H9 (cell line): ENCODE data around the gene MOG. TPM values are rescaled to one million over a fixed set of nuclear protein-coding genes. Genes with fewer than 3 reads are reported as not detected.

Source experiments
- DNase-seq: peaks from one replicate; pipeline ENCODE4 v3.0.0-alpha.2; 2017
- H2AFZ ChIP-seq: one replicate; pipeline ENCODE4 v1.6.1; 2013; ENCODE audit warnings: mild to moderate bottlenecking, low read length, control low read depth, moderate library complexity
- H2AK5ac ChIP-seq: 2 replicates; pipeline ENCODE4 v1.6.1; 2013; ENCODE audit warnings: low read length, control low read depth, mixed read lengths; ENCODE audit not compliant: insufficient read length
- H2BK120ac ChIP-seq: one replicate; pipeline ENCODE4 v1.6.1; 2013; ENCODE audit warnings: low read depth, mild to moderate bottlenecking, low read length, control low read depth, inconsistent platforms; ENCODE audit not compliant: poor library complexity, severe bottlenecking
- H2BK12ac ChIP-seq: 2 replicates; pipeline ENCODE4 v1.6.1; 2013; ENCODE audit warnings: low read length, control low read depth, mixed read lengths, low read depth; ENCODE audit not compliant: insufficient read length
- H2BK15ac ChIP-seq: 2 replicates; pipeline ENCODE4 v1.6.1; 2013; ENCODE audit warnings: low read depth, low read length, control low read depth
- H2BK20ac ChIP-seq: one replicate; pipeline ENCODE4 v1.6.1; 2013; ENCODE audit warnings: low read depth, mild to moderate bottlenecking, low read length, control low read depth, inconsistent platforms; ENCODE audit not compliant: poor library complexity, severe bottlenecking
- H2BK5ac ChIP-seq: 2 replicates; pipeline ENCODE4 v1.6.1; 2013; ENCODE audit warnings: low read length, control low read depth, mixed read lengths; ENCODE audit not compliant: insufficient read length
- H3K14ac ChIP-seq: 2 replicates; pipeline ENCODE4 v1.6.1; 2013; ENCODE audit warnings: low read length, control low read depth; ENCODE audit not compliant: insufficient read depth
- H3K18ac ChIP-seq: 2 replicates; pipeline ENCODE4 v1.6.1; 2013; ENCODE audit warnings: low read depth, mild to moderate bottlenecking, mixed read lengths, low read length, control low read depth; ENCODE audit not compliant: insufficient read length
- H3K23ac ChIP-seq: 2 replicates; pipeline ENCODE4 v1.6.1; 2013; ENCODE audit warnings: low read length, control low read depth, mixed read lengths, low read depth; ENCODE audit not compliant: insufficient read length
- H3K23me2 ChIP-seq: 2 replicates; pipeline ENCODE4 v1.6.1; 2013; ENCODE audit warnings: low read depth, mild to moderate bottlenecking, mixed read lengths, low read length, control low read depth; ENCODE audit not compliant: insufficient read length, poor library complexity, severe bottlenecking
- H3K27ac ChIP-seq: 2 replicates; pipeline ENCODE4 v1.5.1; 2013; ENCODE audit warnings: low read length, control low read depth, mixed read lengths, low read depth; ENCODE audit not compliant: insufficient read length
- H3K27me3 ChIP-seq: 2 replicates; pipeline ENCODE4 v1.6.1; 2013; ENCODE audit warnings: low read length, control low read depth, inconsistent platforms; ENCODE audit not compliant: insufficient read depth
- H3K4ac ChIP-seq: 2 replicates; pipeline ENCODE4 v1.6.1; 2013; ENCODE audit warnings: low read depth, mild to moderate bottlenecking, control low read depth, inconsistent platforms, low read length, moderate library complexity
- H3K4me1 ChIP-seq: 2 replicates; pipeline ENCODE4 v1.6.1; 2013; ENCODE audit warnings: low read length, control low read depth, inconsistent platforms; ENCODE audit not compliant: insufficient read depth
- H3K4me2 ChIP-seq: 2 replicates; pipeline ENCODE4 v1.6.1; 2013; ENCODE audit warnings: low read length, control low read depth, mixed read lengths; ENCODE audit not compliant: insufficient read length, insufficient read depth
- H3K56ac ChIP-seq: 2 replicates; pipeline ENCODE4 v1.6.1; 2013; ENCODE audit warnings: low read depth, mild to moderate bottlenecking, mixed read lengths, low read length, control low read depth; ENCODE audit not compliant: insufficient read length
- H3K79me1 ChIP-seq: 2 replicates; pipeline ENCODE4 v1.6.1; 2013; ENCODE audit warnings: low read depth, mild to moderate bottlenecking, moderate library complexity, low read length, control low read depth, inconsistent platforms; ENCODE audit not compliant: insufficient read depth, poor library complexity, severe bottlenecking
- H3K79me2 ChIP-seq: 2 replicates; pipeline ENCODE4 v1.6.1; 2013; ENCODE audit warnings: low read length, control low read depth, inconsistent platforms; ENCODE audit not compliant: insufficient read depth
- H3K9ac ChIP-seq: 2 replicates; pipeline ENCODE4 v1.6.1; 2013; ENCODE audit warnings: low read length, control low read depth, mixed read lengths; ENCODE audit not compliant: insufficient read length; ENCODE audit errors: extremely low read depth
- H3K9me3 ChIP-seq: one replicate; pipeline ENCODE4 v1.6.1; 2013; ENCODE audit warnings: low read depth, low read length, inconsistent platforms; ENCODE audit not compliant: control insufficient read depth
- H3T11ph ChIP-seq: one replicate; pipeline ENCODE4 v1.6.1; 2013; ENCODE audit warnings: mild to moderate bottlenecking, low read length, control low read depth, inconsistent platforms
- H4K20me1 ChIP-seq: one replicate; pipeline ENCODE4 v1.6.1; 2013; ENCODE audit not compliant: control insufficient read depth, insufficient read length, insufficient read depth
- H4K5ac ChIP-seq: 2 replicates; pipeline ENCODE4 v1.6.1; 2013; ENCODE audit warnings: low read depth, mild to moderate bottlenecking, mixed read lengths, low read length, control low read depth; ENCODE audit not compliant: insufficient read length
- H4K8ac ChIP-seq: replicated peaks from 2 replicates; pipeline ENCODE4 v1.6.1; 2013; ENCODE audit warnings: low read length, control low read depth, mixed read lengths, low read depth; ENCODE audit not compliant: insufficient read length
- H4K91ac ChIP-seq: 2 replicates; pipeline ENCODE4 v1.6.1; 2013; ENCODE audit warnings: low read depth, mild to moderate bottlenecking, moderate library complexity, mixed read lengths, low read length, control low read depth; ENCODE audit not compliant: insufficient read length
- H3K27ac Mint-ChIP-seq, 3 experiments: 2 replicates in 2 of 3; 3 replicates in 1 of 3; pipeline ENCODE4 v1.8.0; 2020 to 2021; ENCODE audit warnings: mixed read lengths in 3 of 3, mild to moderate bottlenecking in 1 of 3, moderate library complexity in 1 of 3
- H3K27me3 Mint-ChIP-seq: 2 replicates; pipeline ENCODE4 v1.8.0; 2021; ENCODE audit warnings: low read depth, mild to moderate bottlenecking, moderate library complexity, mixed read lengths
- H3K36me3 Mint-ChIP-seq, 3 experiments: 2 replicates in 2 of 3; 3 replicates in 1 of 3; pipeline ENCODE4 v1.8.0; 2020 to 2021; ENCODE audit warnings: low read depth in 3 of 3, mixed read lengths in 3 of 3; ENCODE audit not compliant: insufficient read depth in 1 of 3
- H3K4me1 Mint-ChIP-seq, 2 experiments: 2 replicates each; pipeline ENCODE4 v1.8.0; 2020; ENCODE audit warnings: mixed read lengths in 2 of 2
- H3K4me3 Mint-ChIP-seq, 2 experiments: 2 replicates in 1 of 2; 3 replicates in 1 of 2; pipeline ENCODE4 v1.8.0; 2020 to 2021; ENCODE audit warnings: mild to moderate bottlenecking in 2 of 2, mixed read lengths in 2 of 2, moderate library complexity in 1 of 2
- H3K9me3 Mint-ChIP-seq, 2 experiments: 2 replicates in 1 of 2; 3 replicates in 1 of 2; pipeline ENCODE4 v1.8.0; 2020; ENCODE audit warnings: mild to moderate bottlenecking in 2 of 2, mixed read lengths in 2 of 2, moderate library complexity in 1 of 2
- WGBS: extraction: QIAGEN DNeasy Blood & Tissue Kit; methylation state at CpG from one replicate; pipeline ENCODE4 v1.1.7; 2013; ENCODE audit warnings: missing lambda C conversion rate, low lambda C conversion rate, mixed read lengths; ENCODE audit not compliant: insufficient read length; ENCODE audit errors: extremely low coverage; 5-methylcytosine and 5-hydroxymethylcytosine counted together
- total RNA-seq: library from RNA; stranded (reverse); gene quantifications from 2 replicates; pipeline ENCODE4 v1.2.1, GENCODE V29; 2021
- TF ChIP-seq, protein P1 (sequence below): fragments of 200-600 bp; sonication (generic); conservative IDR thresholded peaks from 3 replicates; pipeline ENCODE4 v1.8.0; 2021; ENCODE audit warnings: antibody characterized with exemption, mild to moderate bottlenecking

The MOG gene
- total RNA-seq, 1 experiment from 2014 or later, result 0.55 TPM

DNA sequence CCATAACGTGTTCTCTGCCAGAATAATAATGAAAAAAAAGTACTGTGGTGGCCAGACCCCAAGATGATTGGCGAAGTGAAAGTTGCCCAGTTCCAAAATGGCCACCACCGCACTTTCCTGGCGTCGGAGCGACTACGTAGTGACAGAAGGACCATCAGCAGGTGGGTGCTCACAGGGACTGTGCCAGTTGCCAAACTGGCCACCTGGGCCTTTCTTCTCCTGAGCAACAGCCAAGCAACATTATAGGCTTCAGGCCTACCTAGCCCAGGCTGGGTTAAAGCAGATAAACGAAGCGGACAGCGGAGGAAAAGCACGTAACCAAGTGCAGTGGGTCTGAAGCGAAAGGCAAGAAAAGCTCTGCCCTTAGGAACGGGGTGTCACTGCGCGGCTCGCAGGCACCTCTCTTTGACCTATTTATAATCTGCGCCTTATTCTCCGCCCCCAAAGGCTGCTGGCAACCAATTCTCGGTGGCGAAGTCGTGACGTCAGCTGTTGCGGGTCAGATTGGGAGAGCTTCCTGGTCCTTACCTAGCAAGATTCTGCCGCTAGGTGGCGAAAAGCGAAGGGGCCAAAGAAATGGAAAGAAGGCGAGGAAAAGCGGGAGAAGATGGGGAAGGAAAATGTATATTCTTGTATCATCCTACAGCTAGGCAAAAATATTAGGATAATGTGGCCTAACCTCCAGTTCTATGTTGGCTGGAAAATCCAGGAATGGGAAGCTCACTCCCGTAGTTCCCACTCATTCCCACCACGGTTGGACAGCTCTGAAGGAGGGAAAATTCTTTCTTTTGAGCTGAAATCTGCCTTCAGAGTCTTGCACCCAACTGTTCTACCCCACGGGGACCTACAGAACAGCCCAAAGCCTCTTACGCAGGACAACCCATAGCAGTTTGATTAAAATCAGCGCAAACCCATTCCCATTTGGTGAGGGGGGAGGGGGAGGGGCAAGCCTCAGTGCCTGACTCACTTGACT lies 6.9 kb upstream of the MOG start:
- no CpG with 5 or more reads among the region's 33 CpGs for WGBS
- Histone ChIP-seq H2BK12ac (no peak overlapping the region), H2BK5ac (no peak overlapping the region), H3K79me1 (no peaks in the 10 kb centered on the region), H3K4ac (no peak overlapping the region), H3K27me3 (no peaks in the 10 kb centered on the region), H4K5ac (no peak overlapping the region), H4K91ac (no peak overlapping the region), H3K23ac (no peak overlapping the region), H2AK5ac (no peak overlapping the region), H3K18ac (peak overlapping the region; percentile 24), H2BK20ac (no peak overlapping the region), H3K9ac (no peak overlapping the region), H3K56ac (no peak overlapping the region), H3K27ac (peak overlapping the region; percentile 27), H3K9me3 (no peaks in the 10 kb centered on the region), H3K14ac (no peak overlapping the region), H3K23me2 (no peaks in the 10 kb centered on the region), H4K20me1 (no peaks in the 10 kb centered on the region), H2AFZ (no peak overlapping the region), H4K8ac (no peak overlapping the region), H3T11ph (no peak overlapping the region), H2BK15ac (no peak overlapping the region), H3K4me2 (peak overlapping the region; percentile 82), H3K4me1 (peaks cover 2% of the 10 kb centered on the region; the same call in 1 of the 2 replicates), H2BK120ac (no peak overlapping the region), H3K79me2 (no peaks in the 10 kb centered on the region)
- Mint-ChIP-seq H3K9me3 (no peaks in the 10 kb centered on the region), H3K4me1 (peaks cover 27% of the 10 kb centered on the region in 2 experiments), H3K4me3 (peak overlapping the region; percentile 77 to 88), H3K27ac (peak overlapping the region; percentile 98 to 99 (median 99)), H3K27me3 (no peaks in the 10 kb centered on the region), H3K36me3 (no peaks in the 10 kb centered on the region)
- TF ChIP-seq, protein P1, sequence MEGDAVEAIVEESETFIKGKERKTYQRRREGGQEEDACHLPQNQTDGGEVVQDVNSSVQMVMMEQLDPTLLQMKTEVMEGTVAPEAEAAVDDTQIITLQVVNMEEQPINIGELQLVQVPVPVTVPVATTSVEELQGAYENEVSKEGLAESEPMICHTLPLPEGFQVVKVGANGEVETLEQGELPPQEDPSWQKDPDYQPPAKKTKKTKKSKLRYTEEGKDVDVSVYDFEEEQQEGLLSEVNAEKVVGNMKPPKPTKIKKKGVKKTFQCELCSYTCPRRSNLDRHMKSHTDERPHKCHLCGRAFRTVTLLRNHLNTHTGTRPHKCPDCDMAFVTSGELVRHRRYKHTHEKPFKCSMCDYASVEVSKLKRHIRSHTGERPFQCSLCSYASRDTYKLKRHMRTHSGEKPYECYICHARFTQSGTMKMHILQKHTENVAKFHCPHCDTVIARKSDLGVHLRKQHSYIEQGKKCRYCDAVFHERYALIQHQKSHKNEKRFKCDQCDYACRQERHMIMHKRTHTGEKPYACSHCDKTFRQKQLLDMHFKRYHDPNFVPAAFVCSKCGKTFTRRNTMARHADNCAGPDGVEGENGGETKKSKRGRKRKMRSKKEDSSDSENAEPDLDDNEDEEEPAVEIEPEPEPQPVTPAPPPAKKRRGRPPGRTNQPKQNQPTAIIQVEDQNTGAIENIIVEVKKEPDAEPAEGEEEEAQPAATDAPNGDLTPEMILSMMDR, result peak; percentile 94
- peak; percentile 98 for DNase-seq
